Measurements from ENCODE around the gene HOXA5. TPM values are rescaled to one million over a fixed set of nuclear protein-coding genes. Genes with fewer than 3 reads are reported as not detected.

Gene HOXA5
- total and polyA plus RNA-seq, 2 of the 8 experiments (the other 6 are each of a cell fraction or from before 2014, with no cell fraction given): not detected

DNA sequence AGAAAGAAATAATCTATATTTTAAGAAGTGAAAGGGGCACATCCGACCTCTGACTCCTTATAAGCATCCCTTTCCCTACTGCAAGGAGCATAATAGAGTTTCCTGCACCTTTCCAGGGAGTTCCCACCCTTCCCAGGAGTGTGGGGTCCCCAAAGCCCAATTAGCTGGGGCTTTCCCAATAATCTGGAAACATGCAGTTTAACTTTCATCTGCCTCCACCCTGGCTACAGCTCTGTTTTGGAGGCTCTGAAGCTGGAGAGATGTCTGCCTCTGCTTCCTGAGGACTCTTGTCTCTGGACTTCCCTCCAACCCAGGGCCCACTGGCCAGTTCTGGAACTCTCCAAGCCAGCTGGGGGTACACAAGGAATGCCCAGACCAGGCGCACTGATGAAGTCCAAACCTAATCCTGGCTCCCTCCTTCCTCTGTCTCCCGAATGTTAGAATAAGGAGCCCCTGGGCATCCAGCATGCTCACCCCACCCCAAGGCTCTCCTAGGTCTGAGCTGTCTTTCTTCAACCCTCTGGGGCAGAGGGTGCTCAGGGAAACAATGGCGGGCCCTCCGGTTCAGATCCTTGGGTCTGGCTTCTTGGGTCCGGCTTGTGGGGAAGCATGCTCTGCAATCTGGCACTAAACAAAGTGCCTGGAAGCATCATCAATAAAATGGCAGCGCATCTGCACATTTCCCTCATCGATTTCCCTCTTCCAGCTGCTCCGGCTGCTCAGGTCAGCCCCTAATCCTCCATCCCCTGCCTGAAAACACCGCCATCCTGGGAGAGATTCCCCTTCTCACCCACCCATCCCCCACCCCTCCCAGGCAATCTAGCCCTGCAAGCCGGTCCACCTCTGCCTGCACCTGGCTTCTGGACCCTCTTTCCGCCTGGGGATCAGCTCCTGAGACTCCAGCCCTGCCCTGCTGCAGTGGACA, 26.3 kb downstream of the HOXA5 start (continued):
- no peak for TF ChIP-seq TAF1 (IDR thresholded peaks at IDR 0.05; ENCODE audit: low read depth, low read length)
- TF ChIP-seq GTF2F1 (IDR thresholded peaks at IDR 0.05; ENCODE audit: borderline replicate concordance, low read depth, low read length): no peak
- TF ChIP-seq TEAD4 (IDR thresholded peaks at IDR 0.05; ENCODE audit: low read depth, low read length): no peak
- no peak for TF ChIP-seq RBBP5 (IDR thresholded peaks at IDR 0.05; ENCODE audit: borderline replicate concordance, low read depth, low read length)
- TF ChIP-seq YY1 (IDR thresholded peaks at IDR 0.05; ENCODE audit: low read depth, low read length): no peak
- no peak for TF ChIP-seq TAF7 (optimal IDR thresholded peaks at IDR 0.05; ENCODE audit: borderline replicate concordance, low read depth, low read length)
- peak; percentile 24 for TF ChIP-seq SUZ12 (IDR thresholded peaks at IDR 0.05; ENCODE audit: low read length)
- no peak for TF ChIP-seq ASH2L (IDR thresholded peaks at IDR 0.05; ENCODE audit: low read length)
- TF ChIP-seq RNF2 (IDR thresholded peaks at IDR 0.05; ENCODE audit: borderline replicate concordance, low read depth, low read length, missing control alignments, poor library complexity, severe bottlenecking): peak; percentile 31
- TF ChIP-seq, protein P1, sequence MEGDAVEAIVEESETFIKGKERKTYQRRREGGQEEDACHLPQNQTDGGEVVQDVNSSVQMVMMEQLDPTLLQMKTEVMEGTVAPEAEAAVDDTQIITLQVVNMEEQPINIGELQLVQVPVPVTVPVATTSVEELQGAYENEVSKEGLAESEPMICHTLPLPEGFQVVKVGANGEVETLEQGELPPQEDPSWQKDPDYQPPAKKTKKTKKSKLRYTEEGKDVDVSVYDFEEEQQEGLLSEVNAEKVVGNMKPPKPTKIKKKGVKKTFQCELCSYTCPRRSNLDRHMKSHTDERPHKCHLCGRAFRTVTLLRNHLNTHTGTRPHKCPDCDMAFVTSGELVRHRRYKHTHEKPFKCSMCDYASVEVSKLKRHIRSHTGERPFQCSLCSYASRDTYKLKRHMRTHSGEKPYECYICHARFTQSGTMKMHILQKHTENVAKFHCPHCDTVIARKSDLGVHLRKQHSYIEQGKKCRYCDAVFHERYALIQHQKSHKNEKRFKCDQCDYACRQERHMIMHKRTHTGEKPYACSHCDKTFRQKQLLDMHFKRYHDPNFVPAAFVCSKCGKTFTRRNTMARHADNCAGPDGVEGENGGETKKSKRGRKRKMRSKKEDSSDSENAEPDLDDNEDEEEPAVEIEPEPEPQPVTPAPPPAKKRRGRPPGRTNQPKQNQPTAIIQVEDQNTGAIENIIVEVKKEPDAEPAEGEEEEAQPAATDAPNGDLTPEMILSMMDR (IDR thresholded peaks at IDR 0.05; ENCODE audit: control extremely low read depth in 1 of 3, insufficient read depth in 1 of 3, low read depth in 1 of 3, low read length in 3 of 3): no peak
- TF ChIP-seq RXRA (IDR thresholded peaks at IDR 0.05; ENCODE audit: insufficient read depth, low read depth, low read length): no peak
- no peak for TF ChIP-seq EGR1 (IDR thresholded peaks at IDR 0.05; ENCODE audit: borderline replicate concordance, low read depth, low read length)
- TF ChIP-seq PHF8 (conservative IDR thresholded peaks at IDR 0.05; ENCODE audit: low read depth, low read length): no peak
